PC-3 (cell line): ENCODE data around the gene TBCCD1.

ENCODE experiments used
- CTCF ChIP-seq: fragments of 300-600 bp; sonication (generic); conservative IDR thresholded peaks from 2 replicates; pipeline ENCODE4 v1.5.1; 2017; ENCODE audit warnings: antibody characterized with exemption, low read depth, mild to moderate bottlenecking, low read length
- EZH2 ChIP-seq: fragments of 300-600 bp; sonication (generic); IDR thresholded peaks from one replicate; pipeline ENCODE4 v1.6.1; 2017; ENCODE audit warnings: antibody characterized with exemption, mild to moderate bottlenecking, low read length; ENCODE audit not compliant: unreplicated experiment

- TF ChIP-seq CTCF: no peak
- TF ChIP-seq EZH2: no peak
Measured at GRCh38 chr3:186571644-186572013, 4.5 kb upstream of the TBCCD1 start.
